Measurements from ENCODE around the gene RPS6KB2.
A peak's percentile ranks its signal among the peaks of the same experiment; 100 is the strongest.

- TF ChIP-seq POLR2AphosphoS5 (IDR thresholded peaks at IDR 0.05; ENCODE audit: insufficient read depth, low read depth, low read length), result peak; percentile 72
- no peak for TF ChIP-seq CTCF (IDR thresholded peaks at IDR 0.05; ENCODE audit: extremely low read depth in 1 of 2, insufficient read depth in 1 of 2, low read depth in 1 of 2, low read length in 2 of 2)
- TF ChIP-seq EZH2 (IDR thresholded peaks at IDR 0.05; ENCODE audit: borderline replicate concordance, low read depth, low read length, severe bottlenecking), result no peak
- peak; percentile 66 for TF ChIP-seq POLR2A (IDR thresholded peaks at IDR 0.05; ENCODE audit: low read depth, low read length)
- TF ChIP-seq MYC (IDR thresholded peaks at IDR 0.05; ENCODE audit: low read depth, low read length), result no peak
These were observed 7.5 kb upstream of the RPS6KB2 start for GRCh38 chr11:67420646-67421429.

Data from endothelial cell of umbilical vein (primary cell).